ENCODE measurements around the gene DPCD. TPM values are rescaled to one million over a fixed set of nuclear protein-coding genes. Genes with fewer than 3 reads are reported as not detected.

DPCD gene
- total and polyA plus RNA-seq, 10 donors, result 3.2 to 9.6 (median 4.5) TPM

DNA sequence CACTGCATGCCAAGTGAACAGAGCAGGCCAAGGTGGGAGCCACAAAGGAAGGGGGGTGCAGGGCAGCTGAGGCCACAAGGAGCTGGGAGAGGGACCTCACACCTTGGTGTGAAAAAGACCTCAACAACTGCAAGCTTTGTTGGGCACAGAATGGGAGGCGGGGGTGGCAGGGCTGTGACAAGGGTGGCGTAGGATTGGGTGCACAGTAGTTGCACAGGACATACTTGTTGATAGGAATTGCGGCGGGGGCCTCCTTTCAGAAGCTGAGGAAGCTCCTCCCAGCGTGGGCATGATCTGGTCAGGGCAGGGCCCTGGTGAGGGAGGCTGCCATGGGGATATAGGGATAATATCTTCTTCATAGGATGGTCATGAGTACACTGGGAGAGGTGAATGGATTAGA is 25.9 kb upstream of the DPCD start:
- Histone ChIP-seq H3K27ac (no peak overlapping the region), H3K9me3 (no peaks in the 10 kb centered on the region), H3K36me3 (no peaks in the 10 kb centered on the region), H3K4me1 (peaks cover 0 to 41% (median 20%) of the 10 kb centered on the region in 6 donors), H3K4me3 (no peak overlapping the region), H3K27me3 (replicated peaks in 1 of 7) (peaks cover 2 to 44% (median 20%) of the 10 kb centered on the region in 7 donors)
- no peak for DNase-seq
- WGBS, 5 donors, result 79 to 91% (median 84%) methylated on average over 5 of the region's 5 CpGs
- intact Hi-C loops (cut with DNase I; ENCODE audit: low total_unique reads), result no loop called here
- TF ChIP-seq POLR2AphosphoS5 (IDR thresholded peaks at IDR 0.05) (no peak), POLR2A (IDR thresholded peaks at IDR 0.05) (no peak)
- TF ChIP-seq, protein P1, sequence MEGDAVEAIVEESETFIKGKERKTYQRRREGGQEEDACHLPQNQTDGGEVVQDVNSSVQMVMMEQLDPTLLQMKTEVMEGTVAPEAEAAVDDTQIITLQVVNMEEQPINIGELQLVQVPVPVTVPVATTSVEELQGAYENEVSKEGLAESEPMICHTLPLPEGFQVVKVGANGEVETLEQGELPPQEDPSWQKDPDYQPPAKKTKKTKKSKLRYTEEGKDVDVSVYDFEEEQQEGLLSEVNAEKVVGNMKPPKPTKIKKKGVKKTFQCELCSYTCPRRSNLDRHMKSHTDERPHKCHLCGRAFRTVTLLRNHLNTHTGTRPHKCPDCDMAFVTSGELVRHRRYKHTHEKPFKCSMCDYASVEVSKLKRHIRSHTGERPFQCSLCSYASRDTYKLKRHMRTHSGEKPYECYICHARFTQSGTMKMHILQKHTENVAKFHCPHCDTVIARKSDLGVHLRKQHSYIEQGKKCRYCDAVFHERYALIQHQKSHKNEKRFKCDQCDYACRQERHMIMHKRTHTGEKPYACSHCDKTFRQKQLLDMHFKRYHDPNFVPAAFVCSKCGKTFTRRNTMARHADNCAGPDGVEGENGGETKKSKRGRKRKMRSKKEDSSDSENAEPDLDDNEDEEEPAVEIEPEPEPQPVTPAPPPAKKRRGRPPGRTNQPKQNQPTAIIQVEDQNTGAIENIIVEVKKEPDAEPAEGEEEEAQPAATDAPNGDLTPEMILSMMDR (IDR thresholded peaks at IDR 0.05 in 8 of 11, conservative IDR thresholded peaks at IDR 0.05 in 3 of 11), result no peak

DNA sequence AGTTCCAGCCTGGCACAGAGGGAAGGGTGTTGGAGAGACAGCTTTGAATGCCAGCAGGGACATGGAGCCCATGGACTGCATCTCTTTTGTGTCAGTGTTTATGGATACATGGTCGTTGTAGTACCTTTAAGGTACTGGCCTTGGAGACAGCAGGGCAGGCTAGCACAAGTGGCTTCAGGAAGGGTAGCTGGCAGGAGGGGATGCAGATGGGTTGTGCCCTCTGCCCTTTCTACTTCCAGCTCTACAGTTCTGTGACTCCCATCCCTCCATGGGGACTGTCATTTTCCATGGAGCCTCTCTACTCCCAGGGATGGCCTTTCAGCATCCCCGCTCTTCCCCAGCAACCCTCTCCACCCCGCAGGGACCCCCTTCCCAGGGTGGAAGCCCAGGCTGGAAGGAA is 25.1 kb upstream of the DPCD start:
- 49 to 59% (median 52%) methylated on average over 3 of the region's 3 CpGs for WGBS, 5 donors

DNA sequence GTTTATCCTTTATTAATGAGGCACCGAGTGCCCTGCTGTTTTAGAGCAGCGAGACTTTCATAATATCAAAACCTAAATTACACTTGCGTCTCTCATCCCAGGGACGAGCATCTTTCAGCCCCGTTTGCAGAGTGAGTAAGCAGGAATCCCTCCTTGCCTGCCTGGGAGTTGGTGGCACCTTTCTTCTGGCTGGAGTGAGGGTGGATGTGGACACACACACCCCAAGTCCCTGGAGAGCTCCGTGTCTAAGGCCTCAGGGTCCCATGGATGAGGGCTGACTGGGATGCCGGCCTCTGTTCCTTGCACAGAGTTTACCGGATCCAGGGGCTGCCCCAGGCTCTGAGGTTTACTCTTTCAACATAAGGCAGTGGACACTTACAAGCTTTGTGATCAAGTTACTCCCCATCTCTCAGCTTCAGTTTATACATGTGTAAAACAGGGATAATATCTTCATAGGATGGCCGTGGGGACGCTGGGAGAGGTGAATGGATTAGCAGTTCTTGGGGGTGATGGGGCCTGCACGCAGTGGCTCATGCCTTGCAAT is 24.6 kb upstream of the DPCD start:
- H3K27me3 ChIP-seq (replicated peaks in 1 of 7), result peaks cover 2 to 58% (median 26%) of the 10 kb centered on the region in 7 donors
- TF ChIP-seq POLR2AphosphoS5 (IDR thresholded peaks at IDR 0.05) (no peak), POLR2A (IDR thresholded peaks at IDR 0.05) (no peak)
- TF ChIP-seq, protein P1 (IDR thresholded peaks at IDR 0.05 in 8 of 11, conservative IDR thresholded peaks at IDR 0.05 in 3 of 11), result no peak
- no peak overlapping the region for H3K27ac ChIP-seq
- no peaks in the 10 kb centered on the region for H3K9me3 ChIP-seq
- intact Hi-C loops (cut with DNase I; ENCODE audit: low total_unique reads), result no loop called here
- H3K4me1 ChIP-seq, result peaks cover 0 to 35% (median 18%) of the 10 kb centered on the region in 6 donors
- DNase-seq, result no peak
- H3K36me3 ChIP-seq, result no peaks in the 10 kb centered on the region
- WGBS, 5 donors, result 67 to 75% (median 71%) methylated on average over 11 of the region's 11 CpGs
- H3K4me3 ChIP-seq, result no peak overlapping the region

More for the DNA sequence above, 25.1 kb upstream of the DPCD start:
- Histone ChIP-seq H3K36me3 (no peaks in the 10 kb centered on the region), H3K4me3 (no peak overlapping the region), H3K27me3 (replicated peaks in 1 of 7) (peaks cover 2 to 52% (median 20%) of the 10 kb centered on the region in 7 donors), H3K27ac (no peak overlapping the region), H3K4me1 (peaks cover 0 to 41% (median 20%) of the 10 kb centered on the region in 6 donors), H3K9me3 (no peaks in the 10 kb centered on the region)
- peak in 2 of 3 donors; percentile 46 to 54 for TF ChIP-seq POLR2AphosphoS5 (IDR thresholded peaks at IDR 0.05)
- TF ChIP-seq POLR2A (IDR thresholded peaks at IDR 0.05), result no peak
- TF ChIP-seq, protein P1 (IDR thresholded peaks at IDR 0.05 in 8 of 11, conservative IDR thresholded peaks at IDR 0.05 in 3 of 11), result no peak
- intact Hi-C loops (cut with DNase I; ENCODE audit: low total_unique reads), result no loop called here
- no peak for DNase-seq

DNA sequence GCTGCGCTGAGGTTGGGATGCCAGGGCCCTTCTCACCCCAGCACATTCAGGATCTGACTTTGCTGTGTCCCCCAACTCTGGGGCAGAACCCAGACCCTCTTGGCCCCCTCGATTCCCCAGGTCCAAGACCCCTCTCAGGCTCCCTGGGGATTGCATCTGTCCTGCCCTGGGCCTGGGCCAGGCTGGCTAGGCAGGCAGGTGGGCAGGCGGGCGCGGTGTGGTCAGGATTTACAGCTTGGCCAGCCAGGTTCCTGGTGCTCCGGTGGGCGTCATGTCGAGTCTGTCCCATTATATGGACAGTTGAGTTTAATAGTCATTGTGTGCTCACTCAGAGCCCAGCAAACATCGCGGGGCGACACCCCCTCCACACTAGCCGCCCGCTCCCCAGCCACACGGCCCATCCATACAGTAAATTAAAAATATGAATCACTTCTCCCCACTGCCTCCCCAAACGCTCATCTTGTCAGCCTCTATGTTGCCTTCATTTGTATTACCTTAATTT is 23.6 kb upstream of the DPCD start:
- H3K27ac ChIP-seq, result no peak overlapping the region
- H3K9me3 ChIP-seq, result no peaks in the 10 kb centered on the region
- no peak for DNase-seq
- no peaks in the 10 kb centered on the region for H3K36me3 ChIP-seq
- H3K27me3 ChIP-seq (replicated peaks in 1 of 7), result peaks cover 2 to 67% (median 35%) of the 10 kb centered on the region in 7 donors
- TF ChIP-seq, protein P1 (IDR thresholded peaks at IDR 0.05 in 8 of 11, conservative IDR thresholded peaks at IDR 0.05 in 3 of 11), result no peak
- TF ChIP-seq POLR2A (IDR thresholded peaks at IDR 0.05) (no peak), POLR2AphosphoS5 (IDR thresholded peaks at IDR 0.05) (no peak)
- 88 to 91% (median 88%) methylated on average over 13 to 15 of the region's 15 CpGs for WGBS, 5 donors
- H3K4me1 ChIP-seq, result peaks cover 3 to 29% (median 19%) of the 10 kb centered on the region in 6 donors
- intact Hi-C loops (cut with DNase I; ENCODE audit: low total_unique reads), result no loop called here
- no peak overlapping the region for H3K4me3 ChIP-seq

All from spleen (tissue), 11 donors.